ENCODE data around the gene CAMTA1.

GRCh38 chr1:7533006-7533405 is 747.8 kb downstream of the CAMTA1 start:
- TF ChIP-seq, protein P1, sequence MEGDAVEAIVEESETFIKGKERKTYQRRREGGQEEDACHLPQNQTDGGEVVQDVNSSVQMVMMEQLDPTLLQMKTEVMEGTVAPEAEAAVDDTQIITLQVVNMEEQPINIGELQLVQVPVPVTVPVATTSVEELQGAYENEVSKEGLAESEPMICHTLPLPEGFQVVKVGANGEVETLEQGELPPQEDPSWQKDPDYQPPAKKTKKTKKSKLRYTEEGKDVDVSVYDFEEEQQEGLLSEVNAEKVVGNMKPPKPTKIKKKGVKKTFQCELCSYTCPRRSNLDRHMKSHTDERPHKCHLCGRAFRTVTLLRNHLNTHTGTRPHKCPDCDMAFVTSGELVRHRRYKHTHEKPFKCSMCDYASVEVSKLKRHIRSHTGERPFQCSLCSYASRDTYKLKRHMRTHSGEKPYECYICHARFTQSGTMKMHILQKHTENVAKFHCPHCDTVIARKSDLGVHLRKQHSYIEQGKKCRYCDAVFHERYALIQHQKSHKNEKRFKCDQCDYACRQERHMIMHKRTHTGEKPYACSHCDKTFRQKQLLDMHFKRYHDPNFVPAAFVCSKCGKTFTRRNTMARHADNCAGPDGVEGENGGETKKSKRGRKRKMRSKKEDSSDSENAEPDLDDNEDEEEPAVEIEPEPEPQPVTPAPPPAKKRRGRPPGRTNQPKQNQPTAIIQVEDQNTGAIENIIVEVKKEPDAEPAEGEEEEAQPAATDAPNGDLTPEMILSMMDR (IDR thresholded peaks at IDR 0.05; ENCODE audit: low read length) = no peak
- no peak for TF ChIP-seq EZH2 (optimal IDR thresholded peaks at IDR 0.05; ENCODE audit: low read depth, low read length)
- TF ChIP-seq EZH2phosphoT487 (IDR thresholded peaks at IDR 0.05; ENCODE audit: low read length) = no peak
